Measurements from ENCODE around the gene PSME3.
A peak's percentile ranks its signal among the peaks of the same experiment; 100 is the strongest.

The PSME3 gene

GRCh38 chr17:42803074-42803883 lies 29.9 kb upstream of the PSME3 start:
- Mint-ChIP-seq H3K27ac (no peak overlapping the region), H3K9me3 (peaks cover 3% of the 10 kb centered on the region), H3K36me3 (ENCODE audit: low read depth) (peaks cover 9% of the 10 kb centered on the region), H3K27me3 (peaks cover 10% of the 10 kb centered on the region), H3K4me1 (ENCODE audit: low read depth) (peaks cover 6% of the 10 kb centered on the region), H3K4me3 (no peak overlapping the region)

GRCh38 chr17:42804918-42805367 lies 28.3 kb upstream of the PSME3 start:
- Mint-ChIP-seq H3K27ac (no peak overlapping the region), H3K4me3 (no peak overlapping the region), H3K4me1 (ENCODE audit: low read depth) (no peaks in the 10 kb centered on the region), H3K27me3 (peaks cover 7% of the 10 kb centered on the region), H3K9me3 (no peaks in the 10 kb centered on the region), H3K36me3 (ENCODE audit: low read depth) (peaks cover 5% of the 10 kb centered on the region)

GRCh38 chr17:42806249-42806648 lies 26.9 kb upstream of the PSME3 start:
- Mint-ChIP-seq H3K4me3 (no peak overlapping the region), H3K9me3 (no peaks in the 10 kb centered on the region), H3K36me3 (ENCODE audit: low read depth) (peaks cover 15% of the 10 kb centered on the region), H3K4me1 (ENCODE audit: low read depth) (no peaks in the 10 kb centered on the region), H3K27ac (no peak overlapping the region), H3K27me3 (no peaks in the 10 kb centered on the region)

GRCh38 chr17:42809250-42809649 lies 23.9 kb upstream of the PSME3 start:
- Mint-ChIP-seq H3K9me3 (no peaks in the 10 kb centered on the region), H3K36me3 (ENCODE audit: low read depth) (peaks cover 32% of the 10 kb centered on the region), H3K4me1 (ENCODE audit: low read depth) (no peaks in the 10 kb centered on the region), H3K27ac (no peak overlapping the region), H3K27me3 (no peaks in the 10 kb centered on the region), H3K4me3 (no peak overlapping the region)

GRCh38 chr17:42814633-42815399 lies 18.4 kb upstream of the PSME3 start:
- no peaks in the 10 kb centered on the region for H3K4me1 Mint-ChIP-seq (ENCODE audit: low read depth)
- H3K4me3 Mint-ChIP-seq: no peak overlapping the region
- H3K36me3 Mint-ChIP-seq (ENCODE audit: low read depth): peaks cover 70% of the 10 kb centered on the region
- no peaks in the 10 kb centered on the region for H3K9me3 Mint-ChIP-seq
- H3K27ac Mint-ChIP-seq: no peak overlapping the region
- no peaks in the 10 kb centered on the region for H3K27me3 Mint-ChIP-seq

GRCh38 chr17:42817866-42818265 lies 15.3 kb upstream of the PSME3 start:
- no peaks in the 10 kb centered on the region for H3K9me3 Mint-ChIP-seq
- no peak overlapping the region for H3K4me3 Mint-ChIP-seq
- H3K27me3 Mint-ChIP-seq: no peaks in the 10 kb centered on the region
- H3K36me3 Mint-ChIP-seq (ENCODE audit: low read depth): peaks cover 69% of the 10 kb centered on the region
- H3K27ac Mint-ChIP-seq: no peak overlapping the region
- H3K4me1 Mint-ChIP-seq (ENCODE audit: low read depth): peaks cover 25% of the 10 kb centered on the region

GRCh38 chr17:42818379-42818778 lies 14.8 kb upstream of the PSME3 start:
- H3K27ac Mint-ChIP-seq: no peak overlapping the region
- no peak overlapping the region for H3K4me3 Mint-ChIP-seq
- H3K27me3 Mint-ChIP-seq: no peaks in the 10 kb centered on the region
- H3K4me1 Mint-ChIP-seq (ENCODE audit: low read depth): peaks cover 29% of the 10 kb centered on the region
- no peaks in the 10 kb centered on the region for H3K9me3 Mint-ChIP-seq
- peaks cover 68% of the 10 kb centered on the region for H3K36me3 Mint-ChIP-seq (ENCODE audit: low read depth)

GRCh38 chr17:42819939-42820535 lies 13.2 kb upstream of the PSME3 start:
- Mint-ChIP-seq H3K9me3 (no peaks in the 10 kb centered on the region), H3K27ac (no peak overlapping the region)

GRCh38 chr17:42821176-42821575 lies 12.0 kb upstream of the PSME3 start:
- peaks cover 46% of the 10 kb centered on the region for H3K36me3 Mint-ChIP-seq (ENCODE audit: low read depth)
- no peaks in the 10 kb centered on the region for H3K27me3 Mint-ChIP-seq
- peaks cover 37% of the 10 kb centered on the region for H3K4me1 Mint-ChIP-seq (ENCODE audit: low read depth)
- no peak overlapping the region for H3K27ac Mint-ChIP-seq
- H3K9me3 Mint-ChIP-seq: no peaks in the 10 kb centered on the region
- no peak overlapping the region for H3K4me3 Mint-ChIP-seq

More at GRCh38 chr17:42819939-42820535, 13.2 kb upstream of the PSME3 start:
- Mint-ChIP-seq H3K4me1 (ENCODE audit: low read depth) (peaks cover 37% of the 10 kb centered on the region), H3K4me3 (no peak overlapping the region), H3K27me3 (no peaks in the 10 kb centered on the region), H3K36me3 (ENCODE audit: low read depth) (peaks cover 58% of the 10 kb centered on the region)

- Mint-ChIP-seq H3K27me3 (no peaks in the 10 kb centered on the region), H3K4me3 (no peak overlapping the region), H3K36me3 (ENCODE audit: low read depth) (peaks cover 4% of the 10 kb centered on the region), H3K9me3 (no peaks in the 10 kb centered on the region), H3K27ac (no peak overlapping the region), H3K4me1 (ENCODE audit: low read depth) (peaks cover 24% of the 10 kb centered on the region)
Observed at GRCh38 chr17:42827472-42827871, 5.7 kb upstream of the PSME3 start.

GRCh38 chr17:42830971-42831370 lies 2.2 kb upstream of the PSME3 start:
- H3K27me3 Mint-ChIP-seq: no peaks in the 10 kb centered on the region
- H3K27ac Mint-ChIP-seq: peak overlapping the region; percentile 0
- H3K9me3 Mint-ChIP-seq: no peaks in the 10 kb centered on the region
- peaks cover 25% of the 10 kb centered on the region for H3K4me1 Mint-ChIP-seq (ENCODE audit: low read depth)
- no peak overlapping the region for H3K4me3 Mint-ChIP-seq
- H3K36me3 Mint-ChIP-seq (ENCODE audit: low read depth): peaks cover 14% of the 10 kb centered on the region

- no peaks in the 10 kb centered on the region for H3K27me3 Mint-ChIP-seq
- peaks cover 22% of the 10 kb centered on the region for H3K36me3 Mint-ChIP-seq (ENCODE audit: low read depth)
- peak overlapping the region; percentile 97 for H3K4me3 Mint-ChIP-seq
- H3K27ac Mint-ChIP-seq: peak overlapping the region; percentile 99
- H3K9me3 Mint-ChIP-seq: no peaks in the 10 kb centered on the region
- H3K4me1 Mint-ChIP-seq (ENCODE audit: low read depth): peaks cover 30% of the 10 kb centered on the region
Observed at GRCh38 chr17:42832213-42832933, 824 bp upstream of the PSME3 start.

GRCh38 chr17:42833767-42834422 lies 698 bp downstream of the PSME3 start:
- H3K36me3 Mint-ChIP-seq (ENCODE audit: low read depth): peaks cover 36% of the 10 kb centered on the region
- no peaks in the 10 kb centered on the region for H3K27me3 Mint-ChIP-seq
- peak overlapping the region; percentile 99 for H3K27ac Mint-ChIP-seq
- peak overlapping the region; percentile 97 for H3K4me3 Mint-ChIP-seq
- H3K9me3 Mint-ChIP-seq: no peaks in the 10 kb centered on the region
- peaks cover 34% of the 10 kb centered on the region for H3K4me1 Mint-ChIP-seq (ENCODE audit: low read depth)

GRCh38 chr17:42835732-42836131 lies 2.5 kb downstream of the PSME3 start:
- H3K36me3 Mint-ChIP-seq (ENCODE audit: low read depth): peaks cover 43% of the 10 kb centered on the region

More at GRCh38 chr17:42835732-42836131, 2.5 kb downstream of the PSME3 start:
- no peak overlapping the region for H3K4me3 Mint-ChIP-seq
- no peaks in the 10 kb centered on the region for H3K27me3 Mint-ChIP-seq
- H3K4me1 Mint-ChIP-seq (ENCODE audit: low read depth): peaks cover 38% of the 10 kb centered on the region
- no peak overlapping the region for H3K27ac Mint-ChIP-seq
- no peaks in the 10 kb centered on the region for H3K9me3 Mint-ChIP-seq
